Smooth muscle cell (in vitro differentiated cells): ENCODE measurements around the gene TSC2. TPM values are rescaled to one million over a fixed set of nuclear protein-coding genes. Genes with fewer than 3 reads are reported as not detected.
"Not testable (repeated sequence)": the region's sequence is repeated elsewhere in the genome, so short reads cannot be mapped to it uniquely, and the experiment has no call there.

ENCODE experiments used
- DNase-seq: peaks from one replicate; lab custom pipeline; 2025; ENCODE audit not compliant: unreplicated experiment; lab: John Stamatoyannopoulos, UW
- H2AFZ ChIP-seq: fragments of 200-600 bp; sonication (generic); 2 replicates; pipeline ENCODE4 v1.6.0; 2016; ENCODE audit warnings: antibody characterized with exemption, low read depth, mild to moderate bottlenecking
- H3F3A ChIP-seq: fragments of 200-600 bp; sonication (generic); 2 replicates; pipeline ENCODE4 v1.6.0; 2017; ENCODE audit warnings: antibody characterized with exemption, low read depth
- H3K27ac ChIP-seq: fragments of 200-600 bp; sonication (generic); 2 replicates; pipeline ENCODE4 v1.5.1; 2016; ENCODE audit warnings: low read depth, mild to moderate bottlenecking
- H3K27me3 ChIP-seq: fragments of 200-600 bp; sonication (generic); 2 replicates; pipeline ENCODE4 v1.6.1; 2016; ENCODE audit warnings: low read depth, mild to moderate bottlenecking
- H3K36me3 ChIP-seq: fragments of 200-600 bp; sonication (generic); 2 replicates; pipeline ENCODE4 v1.5.1; 2016; ENCODE audit warnings: low read depth
- H3K4me1 ChIP-seq: fragments of 200-600 bp; sonication (generic); 2 replicates; pipeline ENCODE4 v1.5.1; 2016; ENCODE audit warnings: low read depth
- H3K4me2 ChIP-seq: fragments of 200-600 bp; sonication (generic); 2 replicates; pipeline ENCODE4 v1.6.0; 2016; ENCODE audit warnings: mild to moderate bottlenecking
- H3K4me3 ChIP-seq: fragments of 200-600 bp; sonication (generic); 2 replicates; pipeline ENCODE4 v1.5.1; 2016; ENCODE audit warnings: mild to moderate bottlenecking
- H3K79me2 ChIP-seq: fragments of 200-600 bp; sonication (generic); 2 replicates; pipeline ENCODE4 v1.6.0; 2016; ENCODE audit warnings: low read depth, mild to moderate bottlenecking
- H3K9ac ChIP-seq: fragments of 200-600 bp; sonication (generic); 2 replicates; pipeline ENCODE4 v1.6.0; 2016; ENCODE audit warnings: low read depth
- H3K9me3 ChIP-seq: fragments of 200-600 bp; sonication (generic); replicated peaks from 2 replicates; pipeline ENCODE4 v1.5.1; 2016; ENCODE audit warnings: low read depth
- H4K20me1 ChIP-seq: fragments of 200-600 bp; sonication (generic); 2 replicates; pipeline ENCODE4 v1.6.0; 2016; ENCODE audit warnings: low read depth
- WGBS: methylation state at CpG from one replicate; pipeline ENCODE4 v1.1.7; 2016; ENCODE audit warnings: low lambda C conversion rate; 5-methylcytosine and 5-hydroxymethylcytosine counted together
- polyA plus RNA-seq: library from polyadenylated mRNA; unstranded; fragments of >200 nt; fragmentation: Nextera tagmentation; extraction: Ambion mirVana; gene quantifications from 2 replicates; pipeline ENCODE4 v1.2.1, GENCODE V29; 2016
- total RNA-seq: library from RNA; depleted of rRNA; stranded (reverse); fragments of >200 nt; gene quantifications from 2 replicates; pipeline ENCODE4 v1.2.3, GENCODE V29; 2014
- TF ChIP-seq, protein P1 (sequence below): fragments of 200-600 bp; sonication (generic); IDR thresholded peaks from 2 replicates; pipeline ENCODE4 v1.5.1; 2017; ENCODE audit warnings: borderline replicate concordance, mild to moderate bottlenecking, antibody characterized with exemption; ENCODE audit not compliant: insufficient read depth, poor library complexity, severe bottlenecking

TSC2 gene
- total and polyA plus RNA-seq, 2 experiments from 2014 or later = 64.5 to 74.7 TPM

DNA sequence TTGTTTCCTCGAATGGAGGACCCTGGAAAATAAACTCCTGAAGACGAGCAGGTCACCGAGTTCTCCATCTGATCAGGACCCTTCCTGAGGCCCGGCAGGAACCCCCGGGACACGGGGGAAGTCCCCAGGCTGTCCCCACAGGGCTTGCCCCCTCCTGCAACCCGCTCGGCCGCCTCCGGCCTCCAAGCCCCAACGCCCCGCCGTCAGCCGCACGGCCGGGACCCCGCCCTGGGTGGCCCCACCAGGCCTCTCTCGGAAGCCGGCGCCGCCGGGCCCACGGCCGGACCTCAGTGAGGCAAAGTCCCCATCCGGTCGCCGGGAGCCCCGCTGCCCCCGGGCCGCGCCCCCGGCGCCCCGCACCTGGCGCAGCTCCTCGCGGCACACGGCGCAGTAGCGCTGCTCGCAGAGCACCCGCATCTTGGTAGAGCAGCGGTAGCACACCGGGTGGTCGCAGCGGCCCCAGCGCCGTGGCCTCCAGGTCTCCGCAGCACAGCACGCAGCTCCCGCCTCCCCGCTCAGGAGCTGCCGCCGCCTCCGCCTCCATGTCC lies 38.5 kb upstream of the TSC2 start:
- Histone ChIP-seq H4K20me1 (peaks cover 50% of the 10 kb centered on the region), H3F3A (no peaks in the 10 kb centered on the region), H3K27ac (peak overlapping the region; percentile 79), H3K9me3 (no peaks in the 10 kb centered on the region), H2AFZ (no peak overlapping the region), H3K4me1 (peaks cover 23% of the 10 kb centered on the region), H3K9ac (peak overlapping the region; percentile 88), H3K27me3 (no peaks in the 10 kb centered on the region), H3K36me3 (no peaks in the 10 kb centered on the region), H3K79me2 (peaks cover 52% of the 10 kb centered on the region), H3K4me3 (peak overlapping the region; percentile 98), H3K4me2 (peak overlapping the region; percentile 90)
- 2% methylated on average over 6 of the region's 55 CpGs for WGBS
- no peak for DNase-seq
- TF ChIP-seq, protein P1, sequence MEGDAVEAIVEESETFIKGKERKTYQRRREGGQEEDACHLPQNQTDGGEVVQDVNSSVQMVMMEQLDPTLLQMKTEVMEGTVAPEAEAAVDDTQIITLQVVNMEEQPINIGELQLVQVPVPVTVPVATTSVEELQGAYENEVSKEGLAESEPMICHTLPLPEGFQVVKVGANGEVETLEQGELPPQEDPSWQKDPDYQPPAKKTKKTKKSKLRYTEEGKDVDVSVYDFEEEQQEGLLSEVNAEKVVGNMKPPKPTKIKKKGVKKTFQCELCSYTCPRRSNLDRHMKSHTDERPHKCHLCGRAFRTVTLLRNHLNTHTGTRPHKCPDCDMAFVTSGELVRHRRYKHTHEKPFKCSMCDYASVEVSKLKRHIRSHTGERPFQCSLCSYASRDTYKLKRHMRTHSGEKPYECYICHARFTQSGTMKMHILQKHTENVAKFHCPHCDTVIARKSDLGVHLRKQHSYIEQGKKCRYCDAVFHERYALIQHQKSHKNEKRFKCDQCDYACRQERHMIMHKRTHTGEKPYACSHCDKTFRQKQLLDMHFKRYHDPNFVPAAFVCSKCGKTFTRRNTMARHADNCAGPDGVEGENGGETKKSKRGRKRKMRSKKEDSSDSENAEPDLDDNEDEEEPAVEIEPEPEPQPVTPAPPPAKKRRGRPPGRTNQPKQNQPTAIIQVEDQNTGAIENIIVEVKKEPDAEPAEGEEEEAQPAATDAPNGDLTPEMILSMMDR = no peak

DNA sequence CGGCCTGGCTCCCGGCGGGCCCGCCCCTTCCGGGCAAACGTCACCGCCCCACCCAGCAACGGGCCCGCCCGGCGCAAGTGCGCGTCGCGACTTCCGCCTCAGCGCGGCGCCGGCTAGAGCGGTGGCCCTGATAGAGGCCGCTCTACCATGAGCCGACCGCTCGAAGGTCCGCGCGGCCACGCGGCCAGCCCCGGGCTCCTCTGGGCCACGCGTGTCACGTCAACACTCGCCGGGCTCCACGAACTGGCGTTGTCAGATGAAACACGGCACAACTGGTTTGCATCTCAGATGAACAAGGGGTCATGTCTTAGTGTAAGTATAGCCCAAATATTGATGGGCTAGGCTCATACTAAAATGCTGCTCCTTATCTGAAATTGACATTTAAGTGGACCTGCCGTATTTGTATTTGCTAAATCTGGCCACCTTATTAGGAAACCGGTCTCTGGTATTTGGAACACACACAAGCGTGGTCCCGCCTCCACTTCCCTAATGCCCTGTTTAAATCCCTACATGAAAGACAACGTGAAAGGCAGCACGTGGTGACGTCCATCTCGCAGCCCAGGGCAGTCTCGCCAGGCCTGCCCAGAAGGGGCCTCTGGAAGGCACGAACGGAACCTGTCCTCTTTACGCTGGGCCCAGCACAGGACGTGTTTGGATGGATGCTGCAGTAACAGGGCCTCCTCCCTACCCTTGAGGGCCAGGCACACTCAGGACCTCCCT lies 37.8 kb upstream of the TSC2 start, which contains the start of gene ZNF598:
TSS of gene ZNF598 (minus strand) at position 31 of the 720 bp plus-strand sequence.
- Histone ChIP-seq H3K4me2 (peak within 1 kb of the TSS; percentile 97), H4K20me1 (peaks cover 43% of the 10 kb centered on the region), H2AFZ (peak within 1 kb of the TSS; percentile 97), H3K4me3 (peak within 1 kb of the TSS; percentile 98), H3F3A (no peaks in the 10 kb centered on the region), H3K36me3 (no peaks in the 10 kb centered on the region), H3K4me1 (peaks cover 21% of the 10 kb centered on the region), H3K9me3 (no peaks in the 10 kb centered on the region), H3K27me3 (no peaks in the 10 kb centered on the region), H3K79me2 (peaks cover 45% of the 10 kb centered on the region), H3K9ac (peak within 1 kb of the TSS; percentile 88), H3K27ac (peak within 1 kb of the TSS; percentile 94)
- WGBS = 3% methylated on average over 50 of the region's 52 CpGs
- DNase-seq = peak; percentile 33
- TF ChIP-seq, protein P1 = no peak

DNA sequence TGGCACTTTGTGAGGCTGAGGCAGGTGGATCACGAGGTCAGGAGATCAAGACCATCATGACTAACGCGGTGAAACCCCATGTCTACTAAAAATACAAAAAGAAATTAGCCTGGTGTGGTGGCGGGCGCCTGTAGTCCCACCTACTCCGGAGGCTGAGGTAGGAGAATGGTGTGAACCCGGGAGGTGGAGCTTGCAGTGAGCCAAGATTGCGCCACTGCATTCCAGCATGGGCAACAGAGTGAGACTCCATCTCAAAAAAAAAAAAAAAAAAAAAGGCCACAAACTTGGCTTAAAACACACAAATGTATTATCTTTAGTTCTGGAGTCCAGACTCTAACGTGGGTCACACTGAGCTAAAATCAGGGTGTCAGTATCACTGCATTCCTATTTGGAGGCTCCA lies 36.1 kb upstream of the TSC2 start:
- WGBS = 89% methylated on average over 9 of the region's 9 CpGs
- H2AFZ ChIP-seq, H3K27me3 ChIP-seq, H3K4me3 ChIP-seq, H3K27ac ChIP-seq, H3K9me3 ChIP-seq, H3K9ac ChIP-seq, H3F3A ChIP-seq, DNase-seq, H3K4me2 ChIP-seq, H3K36me3 ChIP-seq: not testable (repeated sequence)
- Histone ChIP-seq H4K20me1 (peaks cover 26% of the 10 kb centered on the region), H3K79me2 (peaks cover 27% of the 10 kb centered on the region), H3K4me1 (peaks cover 21% of the 10 kb centered on the region)

DNA sequence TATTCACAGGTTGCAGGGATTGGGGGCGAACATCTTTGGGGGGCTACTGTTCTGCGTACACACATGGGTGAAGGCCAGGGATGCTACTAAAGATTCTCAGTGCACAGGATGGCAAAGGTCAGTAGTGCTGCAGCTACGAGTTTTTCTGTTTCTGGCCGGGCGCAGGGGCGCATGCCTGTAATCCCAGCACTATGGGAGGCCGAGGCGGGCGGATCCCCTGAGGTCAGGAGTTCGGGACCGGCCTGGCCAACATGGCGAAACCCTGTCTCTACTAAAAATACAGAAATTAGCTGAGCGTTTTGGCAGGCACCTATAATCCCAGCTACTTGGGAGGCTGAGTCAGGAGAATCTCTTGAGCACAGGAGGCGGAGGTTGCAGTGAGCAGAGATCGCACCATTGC lies 34.3 kb upstream of the TSC2 start:
- Histone ChIP-seq H3K4me1 (peaks cover 10% of the 10 kb centered on the region), H3K4me2 (no peak overlapping the region), H3K4me3 (no peak overlapping the region), H3K36me3 (no peaks in the 10 kb centered on the region), H3K9me3 (no peaks in the 10 kb centered on the region), H3K79me2 (peaks cover 9% of the 10 kb centered on the region), H4K20me1 (peaks cover 8% of the 10 kb centered on the region), H3K9ac (no peak overlapping the region), H3K27me3 (no peaks in the 10 kb centered on the region), H3F3A (no peaks in the 10 kb centered on the region), H3K27ac (no peak overlapping the region), H2AFZ (no peak overlapping the region)
- 95% methylated on average over 15 of the region's 15 CpGs for WGBS
- TF ChIP-seq, protein P1 = no peak
- no peak for DNase-seq
